GM13977 (cell line): ENCODE measurements around the gene THAP5.

Experiments used
- DNase-seq: peaks from one replicate; pipeline ENCODE4 v3.0.0; 2012; ENCODE audit warnings: low spot score
- CTCF ChIP-seq: IDR thresholded peaks from 2 replicates; pipeline ENCODE4 v1.5.1; 2012; ENCODE audit warnings: mild to moderate bottlenecking, control low read depth; ENCODE audit not compliant: insufficient read depth; ENCODE audit errors: extremely low read depth, missing control alignments
- in situ Hi-C: fragments of 300-500 bp; cut with MboI; formaldehyde crosslinking; loops from one replicate; pipeline ENCODE4 v1.12.0; 2022; ENCODE audit warnings: low sequenced_read_pairs, low pct_unique_long_range_greater_than_20kb, mixed read lengths, inconsistent platforms; ENCODE audit not compliant: unreplicated experiment

Gene THAP5

GRCh38 chr7:108535744-108536143, 33.8 kb downstream of the THAP5 start:
- no peak for DNase-seq
- TF ChIP-seq CTCF = no peak
- in situ Hi-C loops = no loop called here

- in situ Hi-C loops = no loop called here
- no peak for TF ChIP-seq CTCF
- DNase-seq = no peak
Measured at GRCh38 chr7:108535257-108535656, 34.2 kb downstream of the THAP5 start.

GRCh38 chr7:108533712-108534111, 35.8 kb downstream of the THAP5 start:
- no peak for DNase-seq
- in situ Hi-C loops = no loop called here
- no peak for TF ChIP-seq CTCF

GRCh38 chr7:108529341-108529740, 40.2 kb downstream of the THAP5 start:
- TF ChIP-seq CTCF = no peak
- no peak for DNase-seq
- in situ Hi-C loops = no loop called here

- no peak for DNase-seq
- TF ChIP-seq CTCF = no peak
- in situ Hi-C loops = no loop called here
Measured at GRCh38 chr7:108528183-108528712, 41.3 kb downstream of the THAP5 start.

GRCh38 chr7:108526768-108527017, 42.8 kb downstream of the THAP5 start:
- no peak for TF ChIP-seq CTCF
- in situ Hi-C loops = no loop called here
- DNase-seq = no peak
